Esophagus (tissue), 2 donors: ENCODE results near the gene CHMP2A. TPM values are rescaled to one million over a fixed set of nuclear protein-coding genes. Genes with fewer than 3 reads are reported as not detected.
A peak's percentile ranks its signal among the peaks of the same experiment; 100 is the strongest.

Source experiments
- H3K27ac ChIP-seq, 2 donors: one replicate each; pipeline ENCODE4 v1.5.1; 2013; ENCODE audit warnings: low read depth in 2 of 2, mild to moderate bottlenecking in 2 of 2, inconsistent platforms in 1 of 2, low read length in 1 of 2, moderate library complexity in 1 of 2
- H3K27me3 ChIP-seq, 2 donors: one replicate each; pipeline ENCODE4 v1.6.1; 2013; ENCODE audit warnings: low read length in 2 of 2, control low read depth in 1 of 2, mild to moderate bottlenecking in 1 of 2; ENCODE audit not compliant: insufficient read depth in 2 of 2, control insufficient read depth in 1 of 2
- H3K36me3 ChIP-seq, 2 donors: one replicate each; pipeline ENCODE4 v1.6.1; 2013; ENCODE audit warnings: low read length in 1 of 2; ENCODE audit not compliant: control insufficient read depth in 2 of 2, insufficient read depth in 2 of 2
- H3K4me1 ChIP-seq, 2 donors: one replicate each; pipeline ENCODE4 v1.6.1; 2013; ENCODE audit warnings: low read length in 1 of 2; ENCODE audit not compliant: control insufficient read depth in 2 of 2, insufficient read depth in 2 of 2
- H3K4me3 ChIP-seq, 2 donors: one replicate each; pipeline ENCODE4 v1.5.1; 2013; ENCODE audit warnings: low read length in 2 of 2, mild to moderate bottlenecking in 2 of 2, low read depth in 1 of 2, moderate library complexity in 1 of 2
- H3K9me3 ChIP-seq, 2 donors: one replicate each; pipeline ENCODE4 v1.6.1; 2013; ENCODE audit warnings: mild to moderate bottlenecking in 2 of 2, low read depth in 1 of 2, low read length in 1 of 2, moderate library complexity in 1 of 2; ENCODE audit not compliant: control insufficient read depth in 2 of 2, insufficient read depth in 1 of 2
- WGBS, 2 donors: extraction: QIAGEN DNeasy Blood & Tissue Kit; methylation state at CpG; one replicate each; pipeline ENCODE4 v1.1.7; 2013; 5-methylcytosine and 5-hydroxymethylcytosine counted together
- polyA plus RNA-seq, 2 donors: library from polyadenylated mRNA; stranded (reverse); fragments of 200-250 nt; gene quantifications; one replicate each; pipeline ENCODE4 v1.2.3, GENCODE V29; 2013
- donor health status: healthy with polysubstance abuse.
- donor health status: Bipolar disorder and iron deficiency.

The CHMP2A gene
- polyA plus RNA-seq: 100 to 1,000 TPM; 174 to 262 TPM

DNA sequence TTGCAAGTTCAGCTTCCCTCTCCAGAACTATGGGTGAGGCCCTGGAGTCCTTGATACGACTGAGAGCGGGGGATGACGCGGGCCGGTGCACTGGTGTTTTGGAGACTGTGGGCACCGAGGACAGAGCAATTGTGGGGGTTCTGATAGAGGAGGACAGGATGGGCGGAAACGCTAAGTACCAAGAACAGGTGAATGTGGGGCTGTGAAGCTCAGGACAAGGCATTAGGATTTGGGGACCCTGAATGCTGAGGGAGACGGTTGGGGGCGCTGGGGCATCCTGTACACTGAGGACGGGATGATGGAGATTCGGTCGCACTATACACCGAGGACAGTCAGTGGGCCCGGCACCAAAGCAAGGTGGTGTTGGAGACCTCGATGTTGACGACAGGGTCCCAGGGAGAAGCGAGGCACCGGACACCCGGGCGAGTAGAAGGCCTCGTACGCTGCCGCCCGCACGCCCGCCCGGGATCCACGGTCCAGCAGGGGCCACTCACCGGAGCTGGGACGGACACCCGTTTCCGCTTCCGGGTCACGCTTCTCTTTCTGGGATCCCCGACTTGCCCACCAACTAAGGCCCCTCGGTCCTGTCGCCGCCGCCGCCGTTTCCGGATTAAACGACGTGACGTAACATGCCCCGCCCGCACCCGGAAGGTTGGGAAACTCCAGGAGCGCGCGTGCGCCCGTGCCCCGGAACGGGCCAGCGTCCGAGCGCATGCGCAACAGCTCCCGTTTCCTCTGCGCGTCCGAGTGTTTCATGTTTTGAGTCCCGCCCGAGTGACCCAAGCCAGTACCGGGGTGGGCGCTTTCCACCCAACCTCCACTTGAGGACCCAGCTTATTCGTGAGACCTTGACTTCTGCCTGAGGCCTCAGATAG is at the start of gene CHMP2A:
Gene CHMP2A (minus strand): TSS at position 612 of the 875 bp plus-strand sequence. CDS start 893 bp downstream, outside the sequence.
- peaks cover 0 to 27% of the 10 kb centered on the region in 2 donors for H3K4me1 ChIP-seq
- peak within 1 kb of the TSS; percentile 75 to 92 for H3K4me3 ChIP-seq
- peaks cover 23 to 45% of the 10 kb centered on the region in 2 donors for H3K36me3 ChIP-seq
- WGBS, 2 donors: 0 to 1% methylated on average over 59 to 69 of the region's 69 CpGs
- no peaks in the 10 kb centered on the region for H3K9me3 ChIP-seq
- H3K27ac ChIP-seq: peak within 1 kb of the TSS; percentile 93 to 99
- H3K27me3 ChIP-seq: no peaks in the 10 kb centered on the region

- no peaks in the 10 kb centered on the region for H3K27me3 ChIP-seq
- peaks cover 0 to 2% of the 10 kb centered on the region in 2 donors for H3K4me1 ChIP-seq
- H3K27ac ChIP-seq: no peak overlapping the region
- peaks cover 0 to 10% of the 10 kb centered on the region in 2 donors for H3K36me3 ChIP-seq
- no peak overlapping the region for H3K4me3 ChIP-seq
- no peaks in the 10 kb centered on the region for H3K9me3 ChIP-seq
- WGBS, 2 donors: 94 to 95% methylated on average over 4 of the region's 4 CpGs
These were observed 31.3 kb upstream of the CHMP2A start for GRCh38 chr19:58586133-58586765.

- peaks cover 0 to 2% of the 10 kb centered on the region in 2 donors for H3K4me1 ChIP-seq
- H3K27me3 ChIP-seq: no peaks in the 10 kb centered on the region
- H3K4me3 ChIP-seq: no peak overlapping the region
- no peak overlapping the region for H3K27ac ChIP-seq
- peaks cover 0 to 10% of the 10 kb centered on the region in 2 donors for H3K36me3 ChIP-seq
- no peaks in the 10 kb centered on the region for H3K9me3 ChIP-seq
- WGBS, 2 donors: 85 to 88% methylated on average over 6 of the region's 6 CpGs
These were observed 30.7 kb upstream of the CHMP2A start for GRCh38 chr19:58585442-58586132.

DNA sequence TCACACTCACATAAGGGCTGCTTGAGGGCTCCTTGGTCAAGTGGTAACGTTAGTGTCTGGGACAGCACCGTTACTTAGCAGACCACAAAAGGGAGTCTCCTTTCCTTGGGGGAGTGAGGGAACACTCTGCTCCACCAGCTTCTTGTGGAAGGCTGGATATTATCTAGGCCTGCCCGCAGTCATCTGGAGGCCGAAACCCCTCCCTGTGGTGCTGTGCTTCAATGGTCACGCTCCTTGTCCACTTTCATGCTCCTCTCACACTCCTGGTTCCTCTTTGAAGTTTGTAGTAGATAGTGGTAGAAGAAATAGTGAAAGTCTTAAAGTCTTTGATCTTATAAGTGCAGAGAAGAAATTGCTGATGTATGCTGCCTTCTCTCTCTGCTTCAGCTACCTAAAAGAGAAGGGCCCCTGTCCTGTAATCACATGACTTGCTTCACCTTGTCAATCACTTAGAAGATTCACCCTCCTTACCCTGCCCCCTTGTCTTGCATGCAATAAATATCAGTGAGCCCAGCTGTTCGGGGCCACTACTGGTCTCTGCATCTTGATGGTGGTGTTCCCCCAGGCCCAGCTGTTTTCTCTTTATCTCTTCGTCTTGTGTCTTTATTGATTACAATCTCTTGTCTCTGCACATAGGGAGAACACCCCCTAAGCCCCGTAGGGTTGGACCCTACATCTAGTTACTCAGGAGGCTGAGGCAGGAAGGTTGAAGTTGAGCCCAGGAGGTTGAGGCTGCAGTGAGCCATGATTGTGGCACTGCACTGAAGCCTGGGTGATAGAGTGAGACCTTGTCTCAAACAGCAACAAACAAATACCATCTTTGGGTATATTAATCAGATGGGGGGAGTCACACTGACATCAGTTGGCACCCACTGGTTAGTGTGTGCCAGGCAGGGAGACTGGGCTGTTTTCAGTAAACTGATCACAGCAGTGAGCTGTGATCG is 29.9 kb upstream of the CHMP2A start:
- WGBS, 2 donors: 90 to 92% methylated on average over 9 of the region's 9 CpGs
- Histone ChIP-seq H3K4me3 (no peak overlapping the region), H3K9me3 (no peaks in the 10 kb centered on the region), H3K36me3 (peaks cover 0 to 10% of the 10 kb centered on the region in 2 donors), H3K27me3 (no peaks in the 10 kb centered on the region), H3K27ac (no peak overlapping the region), H3K4me1 (peaks cover 0 to 2% of the 10 kb centered on the region in 2 donors)

GRCh38 chr19:58582985-58583384 is 28.1 kb upstream of the CHMP2A start:
- Histone ChIP-seq H3K27ac (no peak overlapping the region), H3K9me3 (no peaks in the 10 kb centered on the region), H3K4me1 (peaks cover 0 to 2% of the 10 kb centered on the region in 2 donors), H3K4me3 (no peak overlapping the region), H3K27me3 (no peaks in the 10 kb centered on the region), H3K36me3 (peaks cover 0 to 10% of the 10 kb centered on the region in 2 donors)
- 92 to 96% methylated on average over 6 of the region's 6 CpGs for WGBS, 2 donors

- no peaks in the 10 kb centered on the region for H3K9me3 ChIP-seq
- H3K4me3 ChIP-seq: no peak overlapping the region
- H3K27me3 ChIP-seq: no peaks in the 10 kb centered on the region
- H3K36me3 ChIP-seq: peaks cover 0 to 12% of the 10 kb centered on the region in 2 donors
- peaks cover 0 to 2% of the 10 kb centered on the region in 2 donors for H3K4me1 ChIP-seq
- 75 to 80% methylated on average over 62 of the region's 62 CpGs for WGBS, 2 donors
- H3K27ac ChIP-seq: peak overlapping the region in 1 of 2 donors; percentile 50
These were observed 26.6 kb upstream of the CHMP2A start for GRCh38 chr19:58581227-58582141.

DNA sequence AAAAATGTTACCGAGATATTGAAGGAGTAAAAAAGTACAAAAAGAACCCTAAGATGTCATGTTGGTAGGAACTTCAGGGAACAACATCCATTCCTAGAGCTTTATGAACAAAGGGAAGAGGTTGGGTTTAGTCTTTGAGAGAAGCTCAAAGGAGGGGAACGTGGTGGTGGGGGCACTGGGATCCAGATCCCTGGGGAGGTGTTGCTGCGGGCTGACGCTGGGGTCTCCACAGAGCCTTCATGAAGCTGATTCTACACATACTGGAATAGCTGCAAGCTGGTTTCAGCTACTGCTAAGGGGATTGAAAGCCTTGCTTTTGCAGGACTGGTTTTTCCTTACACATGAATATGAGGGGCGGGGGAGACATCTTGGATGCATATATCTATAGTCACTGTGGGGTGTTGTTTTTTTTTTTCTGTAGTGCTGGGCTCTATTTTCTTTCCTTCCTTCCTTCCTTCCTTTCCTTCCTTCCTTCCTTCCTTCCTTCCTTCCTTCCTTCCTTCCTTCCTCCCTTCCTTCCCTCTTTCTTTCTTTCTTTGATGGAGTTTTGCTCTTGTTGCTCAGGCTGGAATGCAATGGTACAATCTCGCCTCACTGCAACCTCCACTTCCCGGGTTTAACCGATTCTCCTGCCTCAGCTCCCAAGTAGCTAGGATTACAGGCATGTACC is 24.7 kb upstream of the CHMP2A start:
- no peak overlapping the region for H3K27ac ChIP-seq
- H3K9me3 ChIP-seq: no peaks in the 10 kb centered on the region
- 93 to 95% methylated on average over 8 of the region's 8 CpGs for WGBS, 2 donors
- no peaks in the 10 kb centered on the region for H3K27me3 ChIP-seq
- peaks cover 0 to 12% of the 10 kb centered on the region in 2 donors for H3K36me3 ChIP-seq
- H3K4me1 ChIP-seq: peaks cover 0 to 4% of the 10 kb centered on the region in 2 donors
- H3K4me3 ChIP-seq: no peak overlapping the region
